WTC11 (cell line): Measurements from ENCODE around the gene ADAM19. TPM values are rescaled to one million over a fixed set of nuclear protein-coding genes. Genes with fewer than 3 reads are reported as not detected.
A peak's percentile ranks its signal among the peaks of the same experiment; 100 is the strongest.

Experiments used
- ATAC-seq: fragments of 200-7000 bp; cut with Tn5 transposase; 2 replicates; pipeline ENCODE4 v1.10.0; 2021; ENCODE audit warnings: mild to moderate bottlenecking, moderate library complexity
- CTCF ChIA-PET: fragments of 300-600 bp; sonication (Branson Sonifier 250); formaldehyde crosslinking; loops from one replicate; lab custom pipeline; 2021; ENCODE audit warnings: antibody characterized with exemption; lab: Charles Lee
- POLR2A ChIA-PET: fragments of 350-600 bp; sonication (Branson Sonifier 250); formaldehyde crosslinking; loops from one replicate; lab custom pipeline; 2021; ENCODE audit warnings: antibody characterized with exemption; lab: Charles Lee
- DNase-seq: peaks from one replicate; pipeline ENCODE4 v3.0.0; 2021; ENCODE audit warnings: low spot score
- H3K27ac Mint-ChIP-seq: 2 replicates; pipeline ENCODE4 v1.8.0; 2021; ENCODE audit warnings: mixed read lengths
- H3K27me3 Mint-ChIP-seq: 2 replicates; pipeline ENCODE4 v1.8.0; 2021; ENCODE audit warnings: low read depth, mild to moderate bottlenecking, moderate library complexity, mixed read lengths
- H3K36me3 Mint-ChIP-seq: 2 replicates; pipeline ENCODE4 v1.8.0; 2021; ENCODE audit warnings: mixed read lengths
- H3K4me1 Mint-ChIP-seq: 2 replicates; pipeline ENCODE4 v1.8.0; 2022; ENCODE audit warnings: mixed read lengths
- H3K4me3 Mint-ChIP-seq: 2 replicates; pipeline ENCODE4 v1.8.0; 2021; ENCODE audit warnings: mild to moderate bottlenecking, moderate library complexity, mixed read lengths
- H3K9me3 Mint-ChIP-seq: 2 replicates; pipeline ENCODE4 v1.8.0; 2021; ENCODE audit warnings: mixed read lengths
- ARID4B ChIP-seq: sonication (generic); formaldehyde crosslinking; IDR thresholded peaks from 2 replicates; pipeline ENCODE4 v1.8.0; 2023; ENCODE audit warnings: missing genetic modification reagents, mild to moderate bottlenecking, borderline replicate concordance
- ATF3 ChIP-seq: sonication (generic); formaldehyde crosslinking; conservative IDR thresholded peaks from 2 replicates; pipeline ENCODE4 v1.8.1; 2022; ENCODE audit warnings: mild to moderate bottlenecking, missing genetic modification reagents
- CREM ChIP-seq: sonication (generic); formaldehyde crosslinking; IDR thresholded peaks from 2 replicates; pipeline ENCODE4 v1.8.1; 2022; ENCODE audit warnings: mild to moderate bottlenecking, missing genetic modification reagents, moderate library complexity
- ESRRA ChIP-seq: sonication (generic); formaldehyde crosslinking; IDR thresholded peaks from 2 replicates; pipeline ENCODE4 v1.8.1; 2022; ENCODE audit warnings: mild to moderate bottlenecking, missing genetic modification reagents, borderline replicate concordance
- FOXP4 ChIP-seq: sonication (generic); formaldehyde crosslinking; IDR thresholded peaks from 2 replicates; pipeline ENCODE4 v1.8.0; 2022; ENCODE audit warnings: mild to moderate bottlenecking, missing genetic modification reagents
- GTF2I ChIP-seq: fragments of 250-450 bp; sonication (Bioruptor Pico); conservative IDR thresholded peaks from 2 replicates; pipeline ENCODE4 v1.4.0; 2021; ENCODE audit warnings: mild to moderate bottlenecking
- IRF1 ChIP-seq: sonication (generic); formaldehyde crosslinking; IDR thresholded peaks from 2 replicates; pipeline ENCODE4 v1.8.0; 2023; ENCODE audit warnings: missing genetic modification reagents
- KAT7 ChIP-seq: sonication (generic); formaldehyde crosslinking; IDR thresholded peaks from 2 replicates; pipeline ENCODE4 v1.8.1; 2023; ENCODE audit warnings: missing genetic modification reagents, mild to moderate bottlenecking, borderline replicate concordance
- MAX ChIP-seq: sonication (generic); formaldehyde crosslinking; IDR thresholded peaks from 2 replicates; pipeline ENCODE4 v1.8.0; 2022; ENCODE audit warnings: mild to moderate bottlenecking, missing genetic modification reagents
- MYBL2 ChIP-seq: sonication (generic); formaldehyde crosslinking; IDR thresholded peaks from 2 replicates; pipeline ENCODE4 v1.8.1; 2023; ENCODE audit warnings: mild to moderate bottlenecking, moderate library complexity, missing genetic modification reagents
- OVOL2 ChIP-seq: fragments of 250-450 bp; sonication (Bioruptor Pico); IDR thresholded peaks from 2 replicates; pipeline ENCODE4 v1.9.0; 2021; ENCODE audit warnings: mild to moderate bottlenecking, borderline replicate concordance
- RELA ChIP-seq: sonication (generic); formaldehyde crosslinking; IDR thresholded peaks from 2 replicates; pipeline ENCODE4 v1.8.1; 2022; ENCODE audit warnings: missing genetic modification reagents, mild to moderate bottlenecking, borderline replicate concordance
- USF1 ChIP-seq: sonication (generic); formaldehyde crosslinking; IDR thresholded peaks from 2 replicates; pipeline ENCODE4 v1.8.0; 2022; ENCODE audit warnings: mild to moderate bottlenecking, missing genetic modification reagents
- ZNF138 ChIP-seq: sonication (generic); formaldehyde crosslinking; conservative IDR thresholded peaks from 2 replicates; pipeline ENCODE4 v1.8.1; 2022; ENCODE audit warnings: mild to moderate bottlenecking, moderate library complexity, missing genetic modification reagents
- ZNF317 ChIP-seq: sonication (generic); formaldehyde crosslinking; IDR thresholded peaks from 2 replicates; pipeline ENCODE4 v1.8.1; 2023; ENCODE audit warnings: low read depth, mild to moderate bottlenecking, moderate library complexity, missing genetic modification reagents, borderline replicate concordance
- ZNF396 ChIP-seq: fragments of 250-450 bp; sonication (Bioruptor Pico); IDR thresholded peaks from 2 replicates; pipeline ENCODE4 v1.8.0; 2021; ENCODE audit warnings: mild to moderate bottlenecking, moderate library complexity, borderline replicate concordance
- ZNF416 ChIP-seq: fragments of 250-450 bp; sonication (Bioruptor Pico); IDR thresholded peaks from 2 replicates; pipeline ENCODE4 v1.9.0; 2021; ENCODE audit warnings: mild to moderate bottlenecking, inconsistent platforms
- ZNF423 ChIP-seq: fragments of 250-450 bp; sonication (Bioruptor Pico); IDR thresholded peaks from 2 replicates; pipeline ENCODE4 v2.1.2; 2022; ENCODE audit warnings: mild to moderate bottlenecking, moderate library complexity
- total RNA-seq: library from RNA; stranded (reverse); gene quantifications from 3 replicates; pipeline ENCODE4 v1.2.3, GENCODE V29; 2021

ADAM19 gene
- total RNA-seq, 1 experiment from 2014 or later, result 28.6 TPM

- POLR2A ChIA-PET, result no interaction called here
- TF ChIP-seq MYBL2 (CRISPR knock-in tag), result no peak
- no peak for TF ChIP-seq CREM (CRISPR knock-in tag)
- TF ChIP-seq USF1 (CRISPR knock-in tag), result no peak
- TF ChIP-seq ZNF396 (CRISPR knock-in tag), result no peak
- TF ChIP-seq ESRRA, result no peak
- no peak for TF ChIP-seq GTF2I (CRISPR knock-in tag)
- TF ChIP-seq ZNF138 (CRISPR knock-in tag), result no peak
- no peak for TF ChIP-seq ZNF416 (CRISPR knock-in tag)
- no peak for TF ChIP-seq KAT7
- no peak for TF ChIP-seq ZNF423 (CRISPR knock-in tag)
- TF ChIP-seq, all 79 proteins: peak for 0
- Mint-ChIP-seq H3K9me3 (peaks cover 4% of the 10 kb centered on the region), H3K36me3 (peaks cover 2% of the 10 kb centered on the region; the same call in 1 of the 2 replicates), H3K27me3 (no peaks in the 10 kb centered on the region), H3K4me1 (peaks cover 26% of the 10 kb centered on the region), H3K27ac (no peak overlapping the region), H3K4me3 (no peak overlapping the region)
- CTCF ChIA-PET, result interaction anchor here (1.0 kb wide), 1 partner anchor 14 kb away, joined by 3 read pairs; no protein-coding TSS in a partner anchor
- ATAC-seq, result peak; percentile 65
- no peak for DNase-seq
These were observed 21.2 kb downstream of the ADAM19 start for GRCh38 chr5:157554179-157555036.

GRCh38 chr5:157552650-157553049 lies 22.9 kb downstream of the ADAM19 start:
- ATAC-seq (no peak), DNase-seq (no peak)
- H3K4me3 Mint-ChIP-seq, result no peak overlapping the region
- peaks cover 21% of the 10 kb centered on the region for H3K4me1 Mint-ChIP-seq
- CTCF ChIA-PET, result no interaction called here
- H3K36me3 Mint-ChIP-seq, result peaks cover 5% of the 10 kb centered on the region; the same call in 1 of the 2 replicates
- TF ChIP-seq ATF3 (CRISPR knock-in tag) (no peak), ZNF138 (CRISPR knock-in tag) (no peak), OVOL2 (CRISPR knock-in tag) (no peak), ZNF317 (no peak), ARID4B (no peak)
- H3K27me3 Mint-ChIP-seq, result no peaks in the 10 kb centered on the region
- H3K27ac Mint-ChIP-seq, result no peak overlapping the region
- POLR2A ChIA-PET, result no interaction called here
- H3K9me3 Mint-ChIP-seq, result peaks cover 4% of the 10 kb centered on the region

- Mint-ChIP-seq H3K4me3 (no peak overlapping the region), H3K9me3 (peaks cover 4% of the 10 kb centered on the region), H3K27me3 (no peaks in the 10 kb centered on the region), H3K4me1 (peaks cover 21% of the 10 kb centered on the region), H3K27ac (no peak overlapping the region), H3K36me3 (peaks cover 5% of the 10 kb centered on the region; the same call in 1 of the 2 replicates)
- DNase-seq (no peak), ATAC-seq (no peak)
- ChIA-PET POLR2A (no interaction called here), CTCF (interaction anchor here (0.7 kb wide), 1 partner anchor 226 kb away, joined by 5 read pairs; no protein-coding TSS in a partner anchor)
- TF ChIP-seq MAX (CRISPR knock-in tag) (no peak), ZNF138 (CRISPR knock-in tag) (no peak), ARID4B (no peak), FOXP4 (CRISPR knock-in tag) (no peak), RELA (CRISPR knock-in tag) (no peak), IRF1 (CRISPR knock-in tag) (no peak)
These were observed 24.9 kb downstream of the ADAM19 start for GRCh38 chr5:157550663-157551062.
